Testis (tissue), 3 donors: ENCODE data around the gene UFSP2. TPM values are rescaled to one million over a fixed set of nuclear protein-coding genes. Genes with fewer than 3 reads are reported as not detected.

ENCODE experiments used
- DNase-seq: peaks from one replicate; pipeline ENCODE4 v3.0.0-alpha.2; 2019
- H3K27ac ChIP-seq, 2 donors: fragments of 200-600 bp; sonication (generic); one replicate each; pipeline ENCODE4 v1.5.1; 2019
- H3K27me3 ChIP-seq: fragments of 200-600 bp; sonication (generic); one replicate; pipeline ENCODE4 v1.5.1; 2019
- H3K36me3 ChIP-seq: fragments of 200-600 bp; sonication (generic); one replicate; pipeline ENCODE4 v1.5.1; 2017; ENCODE audit warnings: low read depth; ENCODE audit errors: missing control alignments
- H3K4me1 ChIP-seq: fragments of 200-600 bp; sonication (generic); one replicate; pipeline ENCODE4 v1.5.1; 2019
- H3K4me3 ChIP-seq, 2 donors: fragments of 200-600 bp; sonication (generic); one replicate each; pipeline ENCODE4 v1.5.1; 2017 to 2019
- H3K9me3 ChIP-seq: fragments of 200-600 bp; sonication (generic); one replicate; pipeline ENCODE4 v1.5.1; 2017
- POLR2A ChIP-seq: fragments of 450-650 bp; IDR thresholded peaks from one replicate; pipeline ENCODE4 v1.6.1; 2017; ENCODE audit warnings: antibody characterized with exemption, mild to moderate bottlenecking, moderate library complexity
- WGBS, 2 donors: methylation state at CpG; one replicate each; pipeline ENCODE4 v1.1.5; 2018; 5-methylcytosine and 5-hydroxymethylcytosine counted together
- intact Hi-C: fragments of 100-400 bp; cut with DNase I; formaldehyde crosslinking; loops from one replicate; pipeline ENCODE4 v1.15.1; 2023; ENCODE audit warnings: low total_unique reads
- polyA plus RNA-seq: library from polyadenylated mRNA; stranded (reverse); fragments of 350-450 nt; fragmentation: Illumina TruSeq; extraction: RNeasy Lipid Tissue Mini Kit (QIAGEN cat#74804); gene quantifications from one replicate; pipeline ENCODE4 v1.2.3, GENCODE V29; 2014; ENCODE audit warnings: low read depth, low replicate concordance; ENCODE audit not compliant: insufficient read depth
- total RNA-seq, 2 donors: library from RNA; depleted of rRNA; stranded (reverse); fragments of >200 nt; gene quantifications; one replicate each; pipeline ENCODE4 v1.2.3, GENCODE V29; 2016
- TF ChIP-seq, protein P1 (sequence below), 3 experiments: fragments of 450-650 bp in 2 of 3; fragments of 200-600 bp in 1 of 3; sonication (generic) in 1 of 3; IDR thresholded peaks; one replicate each; pipeline ENCODE4 v1.5.1; 2016 to 2019; ENCODE audit warnings: antibody characterized with exemption in 3 of 3, mild to moderate bottlenecking in 2 of 3, moderate library complexity in 1 of 3

Gene UFSP2
- total and polyA plus RNA-seq, 3 donors from 2014 or later = 64.1 to 73.0 (median 71.3) TPM

DNA sequence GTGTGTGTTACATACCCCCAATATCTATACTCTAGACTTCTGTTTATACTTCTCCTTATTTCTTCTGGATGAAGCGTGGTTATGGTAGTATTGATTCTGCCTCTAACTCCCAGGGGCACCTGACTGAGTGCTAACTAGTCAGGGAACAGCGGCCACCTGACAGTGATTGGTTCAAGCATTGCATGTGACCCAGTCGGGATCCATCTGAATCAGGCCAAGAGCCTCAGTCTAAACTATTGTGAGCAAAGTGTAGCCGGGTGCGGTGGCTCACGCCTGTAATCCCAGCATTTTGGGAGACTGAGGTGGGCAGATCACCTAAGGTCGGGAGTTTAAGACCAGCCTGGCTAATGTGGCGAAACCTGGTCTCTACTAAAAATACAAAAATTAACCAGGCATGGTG is 35.8 kb upstream of the UFSP2 start:
- H3K9me3 ChIP-seq = no peaks in the 10 kb centered on the region
- TF ChIP-seq, protein P1, sequence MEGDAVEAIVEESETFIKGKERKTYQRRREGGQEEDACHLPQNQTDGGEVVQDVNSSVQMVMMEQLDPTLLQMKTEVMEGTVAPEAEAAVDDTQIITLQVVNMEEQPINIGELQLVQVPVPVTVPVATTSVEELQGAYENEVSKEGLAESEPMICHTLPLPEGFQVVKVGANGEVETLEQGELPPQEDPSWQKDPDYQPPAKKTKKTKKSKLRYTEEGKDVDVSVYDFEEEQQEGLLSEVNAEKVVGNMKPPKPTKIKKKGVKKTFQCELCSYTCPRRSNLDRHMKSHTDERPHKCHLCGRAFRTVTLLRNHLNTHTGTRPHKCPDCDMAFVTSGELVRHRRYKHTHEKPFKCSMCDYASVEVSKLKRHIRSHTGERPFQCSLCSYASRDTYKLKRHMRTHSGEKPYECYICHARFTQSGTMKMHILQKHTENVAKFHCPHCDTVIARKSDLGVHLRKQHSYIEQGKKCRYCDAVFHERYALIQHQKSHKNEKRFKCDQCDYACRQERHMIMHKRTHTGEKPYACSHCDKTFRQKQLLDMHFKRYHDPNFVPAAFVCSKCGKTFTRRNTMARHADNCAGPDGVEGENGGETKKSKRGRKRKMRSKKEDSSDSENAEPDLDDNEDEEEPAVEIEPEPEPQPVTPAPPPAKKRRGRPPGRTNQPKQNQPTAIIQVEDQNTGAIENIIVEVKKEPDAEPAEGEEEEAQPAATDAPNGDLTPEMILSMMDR (IDR thresholded peaks at IDR 0.05) = no peak
- no peak for TF ChIP-seq POLR2A
- H3K36me3 ChIP-seq = no peaks in the 10 kb centered on the region
- no peak for DNase-seq
- no peaks in the 10 kb centered on the region for H3K4me1 ChIP-seq
- H3K27ac ChIP-seq = no peak overlapping the region
- no peaks in the 10 kb centered on the region for H3K27me3 ChIP-seq
- 89% methylated on average over 7 to 8 of the region's 8 CpGs for WGBS, 2 donors
- intact Hi-C loops = no loop called here
- H3K4me3 ChIP-seq = no peak overlapping the region

GRCh38 chr4:185457136-185457535 is 31.4 kb upstream of the UFSP2 start:
- Histone ChIP-seq H3K9me3 (no peaks in the 10 kb centered on the region), H3K36me3 (no peaks in the 10 kb centered on the region), H3K4me3 (no peak overlapping the region), H3K27ac (no peak overlapping the region), H3K27me3 (no peaks in the 10 kb centered on the region), H3K4me1 (no peaks in the 10 kb centered on the region)
- intact Hi-C loops = no loop called here
- DNase-seq = no peak
- TF ChIP-seq, protein P1 (IDR thresholded peaks at IDR 0.05) = no peak
- TF ChIP-seq POLR2A = no peak
- WGBS, 2 donors = 60 to 63% methylated on average over 3 of the region's 3 CpGs

DNA sequence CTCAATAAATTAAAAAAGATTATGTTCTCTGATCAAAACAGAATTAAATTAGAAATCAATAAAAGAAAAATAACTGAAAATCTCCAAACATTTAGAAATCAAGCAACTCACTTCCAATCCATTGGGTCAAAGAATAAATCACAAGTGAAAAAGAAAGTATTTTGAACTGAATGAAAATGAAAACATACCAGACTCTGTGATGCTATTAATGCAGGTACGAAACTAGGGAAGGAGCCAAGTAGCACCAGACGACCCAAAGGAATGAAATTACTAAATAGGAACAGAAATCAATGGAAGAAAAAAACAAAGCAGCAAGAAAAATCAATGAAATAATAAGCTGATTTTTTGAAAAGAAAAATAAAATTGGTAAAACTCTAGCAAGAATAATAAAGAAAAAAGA is 30.4 kb upstream of the UFSP2 start:
- TF ChIP-seq, protein P1 (IDR thresholded peaks at IDR 0.05) = no peak
- TF ChIP-seq POLR2A = no peak
- H3K27ac ChIP-seq = no peak overlapping the region
- 47 to 50% methylated on average over 2 of the region's 2 CpGs for WGBS, 2 donors
- DNase-seq = no peak
- intact Hi-C loops = no loop called here
- H3K27me3 ChIP-seq = no peaks in the 10 kb centered on the region
- no peak overlapping the region for H3K4me3 ChIP-seq
- no peaks in the 10 kb centered on the region for H3K9me3 ChIP-seq
- no peaks in the 10 kb centered on the region for H3K4me1 ChIP-seq
- no peaks in the 10 kb centered on the region for H3K36me3 ChIP-seq

- Histone ChIP-seq H3K4me3 (no peak overlapping the region), H3K27ac (no peak overlapping the region), H3K27me3 (no peaks in the 10 kb centered on the region), H3K4me1 (no peaks in the 10 kb centered on the region), H3K36me3 (no peaks in the 10 kb centered on the region), H3K9me3 (no peaks in the 10 kb centered on the region)
- no peak for DNase-seq
- intact Hi-C loops = no loop called here
- WGBS, 2 donors = 95 to 96% methylated on average over 2 of the region's 2 CpGs
- TF ChIP-seq POLR2A = no peak
- TF ChIP-seq, protein P1 (IDR thresholded peaks at IDR 0.05) = no peak
These were observed 19.4 kb upstream of the UFSP2 start for GRCh38 chr4:185445209-185445608.

GRCh38 chr4:185441479-185441878 is 15.7 kb upstream of the UFSP2 start:
- no peaks in the 10 kb centered on the region for H3K27me3 ChIP-seq
- TF ChIP-seq, protein P1 (IDR thresholded peaks at IDR 0.05) = no peak
- TF ChIP-seq POLR2A = no peak
- no peaks in the 10 kb centered on the region for H3K9me3 ChIP-seq
- DNase-seq = no peak
- no peak overlapping the region for H3K4me3 ChIP-seq
- 89 to 90% methylated on average over 2 of the region's 2 CpGs for WGBS, 2 donors
- no peak overlapping the region for H3K27ac ChIP-seq
- H3K36me3 ChIP-seq = no peaks in the 10 kb centered on the region
- H3K4me1 ChIP-seq = no peaks in the 10 kb centered on the region
- intact Hi-C loops = no loop called here
